Suppressor macrophage (primary cell): Measurements from ENCODE around the gene AGBL1.
"Not testable (repeated sequence)": the region's sequence is repeated elsewhere in the genome, so short reads cannot be mapped to it uniquely, and the experiment has no call there.

ENCODE experiments used
- DNase-seq, 4 experiments: peaks; one replicate each; pipeline ENCODE4 v3.0.0-alpha.2; 2020 to 2022

The AGBL1 gene

GRCh38 chr15:86837294-86838061 is 757.8 kb downstream of the AGBL1 start:
- DNase-seq, result no peak

- DNase-seq, result no peak
Measured at GRCh38 chr15:86839502-86839901, 759.8 kb downstream of the AGBL1 start.

GRCh38 chr15:86840996-86841395 is 761.3 kb downstream of the AGBL1 start:
- no peak for DNase-seq

- no peak for DNase-seq
Measured at GRCh38 chr15:86842199-86842598, 762.5 kb downstream of the AGBL1 start.

GRCh38 chr15:86846036-86846435 is 766.4 kb downstream of the AGBL1 start:
- no peak for DNase-seq

GRCh38 chr15:86849136-86849535 is 769.5 kb downstream of the AGBL1 start:
- DNase-seq, result no peak

GRCh38 chr15:86849558-86850285 is 770.1 kb downstream of the AGBL1 start:
- no peak for DNase-seq

GRCh38 chr15:86850939-86851338 is 771.3 kb downstream of the AGBL1 start:
- no peak for DNase-seq

GRCh38 chr15:86852741-86853140 is 773.1 kb downstream of the AGBL1 start:
- DNase-seq, result no peak

- DNase-seq, result no peak
Measured at GRCh38 chr15:86854176-86854575, 774.5 kb downstream of the AGBL1 start.

- peak in 1 of 4 experiments; percentile 2 for DNase-seq
Measured at GRCh38 chr15:86855307-86856291, 775.9 kb downstream of the AGBL1 start.

GRCh38 chr15:86857701-86858100 is 778.0 kb downstream of the AGBL1 start:
- DNase-seq, result no peak

- DNase-seq, result no peak
Measured at GRCh38 chr15:86863226-86863915, 783.7 kb downstream of the AGBL1 start.

GRCh38 chr15:86865920-86866319 is 786.2 kb downstream of the AGBL1 start:
- no peak for DNase-seq

- DNase-seq, result no peak
Measured at GRCh38 chr15:86870846-86871245, 791.2 kb downstream of the AGBL1 start.

GRCh38 chr15:86871964-86872363 is 792.3 kb downstream of the AGBL1 start:
- DNase-seq, result no peak

- DNase-seq, result no peak
Measured at GRCh38 chr15:86872782-86873181, 793.1 kb downstream of the AGBL1 start.

- no peak for DNase-seq
Measured at GRCh38 chr15:86875067-86875466, 795.4 kb downstream of the AGBL1 start.

GRCh38 chr15:86876387-86876944 is 796.8 kb downstream of the AGBL1 start:
- DNase-seq, result no peak

GRCh38 chr15:86877171-86877631 is 797.5 kb downstream of the AGBL1 start:
- DNase-seq, result no peak

GRCh38 chr15:86878844-86879243 is 799.2 kb downstream of the AGBL1 start:
- not testable (repeated sequence) for DNase-seq
